ENCODE results near the gene TMEM132E. TPM values are rescaled to one million over a fixed set of nuclear protein-coding genes. Genes with fewer than 3 reads are reported as not detected.

Gene TMEM132E
- total RNA-seq, 2 experiments from 2014 or later, result 0.07 TPM; not detected in 1

DNA sequence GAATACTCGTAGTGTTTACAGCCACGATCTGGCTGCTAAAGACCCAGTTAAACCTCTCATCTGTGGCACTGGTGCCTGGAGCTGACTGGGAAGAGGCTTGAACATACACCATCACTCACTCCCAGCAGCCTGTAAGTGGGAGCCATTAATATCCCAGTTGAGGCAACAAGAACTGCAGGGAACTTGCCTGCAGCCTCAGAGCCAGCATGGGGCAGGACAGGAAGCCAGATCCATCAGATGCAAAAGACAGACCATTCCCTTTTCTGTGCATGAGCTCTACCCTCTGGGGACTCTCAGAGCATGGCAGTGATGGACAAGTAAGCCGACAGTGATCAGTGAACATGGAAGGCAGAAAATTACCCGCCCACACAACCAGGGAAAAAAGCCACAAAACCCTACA is 91.8 kb downstream of the TMEM132E start:
- H3K4me1 Mint-ChIP-seq (ENCODE audit: low read depth), result no peaks in the 10 kb centered on the region
- CTCF ChIA-PET, result no interaction called here
- no peaks in the 10 kb centered on the region for H3K9me3 Mint-ChIP-seq
- intact Hi-C loops (cut with micrococcal nuclease), result no loop called here
- H3K27ac Mint-ChIP-seq, result no peak overlapping the region
- ATAC-seq, result no peak
- peaks cover 3% of the 10 kb centered on the region for H3K27me3 Mint-ChIP-seq
- no peak overlapping the region for H3K4me3 Mint-ChIP-seq
- H3K36me3 Mint-ChIP-seq (ENCODE audit: low read depth), result no peaks in the 10 kb centered on the region
- POLR2A ChIA-PET, result no interaction called here
- no peak for DNase-seq
- TF ChIP-seq, protein P1, sequence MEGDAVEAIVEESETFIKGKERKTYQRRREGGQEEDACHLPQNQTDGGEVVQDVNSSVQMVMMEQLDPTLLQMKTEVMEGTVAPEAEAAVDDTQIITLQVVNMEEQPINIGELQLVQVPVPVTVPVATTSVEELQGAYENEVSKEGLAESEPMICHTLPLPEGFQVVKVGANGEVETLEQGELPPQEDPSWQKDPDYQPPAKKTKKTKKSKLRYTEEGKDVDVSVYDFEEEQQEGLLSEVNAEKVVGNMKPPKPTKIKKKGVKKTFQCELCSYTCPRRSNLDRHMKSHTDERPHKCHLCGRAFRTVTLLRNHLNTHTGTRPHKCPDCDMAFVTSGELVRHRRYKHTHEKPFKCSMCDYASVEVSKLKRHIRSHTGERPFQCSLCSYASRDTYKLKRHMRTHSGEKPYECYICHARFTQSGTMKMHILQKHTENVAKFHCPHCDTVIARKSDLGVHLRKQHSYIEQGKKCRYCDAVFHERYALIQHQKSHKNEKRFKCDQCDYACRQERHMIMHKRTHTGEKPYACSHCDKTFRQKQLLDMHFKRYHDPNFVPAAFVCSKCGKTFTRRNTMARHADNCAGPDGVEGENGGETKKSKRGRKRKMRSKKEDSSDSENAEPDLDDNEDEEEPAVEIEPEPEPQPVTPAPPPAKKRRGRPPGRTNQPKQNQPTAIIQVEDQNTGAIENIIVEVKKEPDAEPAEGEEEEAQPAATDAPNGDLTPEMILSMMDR (IDR thresholded peaks at IDR 0.05), result no peak

DNA sequence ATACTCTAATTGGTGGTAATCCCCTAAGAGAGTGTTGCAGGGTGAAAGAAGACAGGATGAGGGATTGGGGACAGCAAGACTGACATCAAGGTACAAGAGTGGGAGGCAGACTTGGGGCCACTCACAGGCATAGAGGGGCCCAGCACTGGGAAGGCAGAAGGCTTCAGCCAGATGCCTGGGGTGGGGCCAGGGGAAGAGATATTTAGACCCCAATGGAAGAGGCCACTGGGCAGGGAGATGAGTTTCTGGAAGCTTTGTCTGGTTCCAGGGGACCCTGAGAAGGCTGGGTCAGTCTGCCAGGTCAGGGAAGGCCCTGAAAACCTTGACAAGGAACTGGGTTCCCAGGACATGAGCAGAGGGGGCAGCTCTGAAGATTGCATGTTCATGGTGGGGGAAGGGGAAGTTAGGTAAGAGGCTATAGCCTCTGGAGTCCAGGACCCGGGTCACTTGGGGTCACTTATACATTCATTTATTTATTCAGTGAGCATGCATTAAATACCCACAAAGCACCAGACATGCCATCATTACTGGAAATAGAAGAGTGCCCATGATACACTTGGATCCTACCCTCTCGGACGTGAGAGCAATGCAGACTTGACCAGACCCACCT is 92.9 kb downstream of the TMEM132E start:
- H3K4me3 Mint-ChIP-seq, result no peak overlapping the region
- intact Hi-C loops (cut with micrococcal nuclease), result no loop called here
- no peak overlapping the region for H3K27ac Mint-ChIP-seq
- DNase-seq (no peak), ATAC-seq (no peak)
- peaks cover 3% of the 10 kb centered on the region for H3K27me3 Mint-ChIP-seq
- H3K4me1 Mint-ChIP-seq (ENCODE audit: low read depth), result no peaks in the 10 kb centered on the region
- POLR2A ChIA-PET, result no interaction called here
- TF ChIP-seq, protein P1 (IDR thresholded peaks at IDR 0.05), result no peak
- H3K9me3 Mint-ChIP-seq, result no peaks in the 10 kb centered on the region
- no peaks in the 10 kb centered on the region for H3K36me3 Mint-ChIP-seq (ENCODE audit: low read depth)
- CTCF ChIA-PET, result no interaction called here

DNA sequence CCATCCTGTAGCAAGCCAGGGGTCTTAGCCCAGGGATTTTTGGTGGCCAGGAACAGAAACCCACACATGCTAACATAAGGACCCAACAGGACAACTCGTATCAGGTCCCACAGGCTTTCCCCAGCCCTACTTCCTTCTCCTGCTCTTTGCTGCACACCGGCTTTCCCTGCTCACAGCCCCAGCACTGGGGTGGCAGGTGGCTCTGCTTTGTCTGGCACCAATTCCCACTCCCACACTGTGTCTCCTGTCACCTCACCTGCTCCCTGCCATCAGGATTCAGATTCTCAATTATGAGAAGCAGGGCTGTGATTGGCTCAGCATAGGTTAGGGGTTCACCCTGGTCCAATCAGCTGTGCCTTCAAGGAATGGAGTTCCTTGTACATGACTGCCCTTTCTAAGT is 94.1 kb downstream of the TMEM132E start:
- no peaks in the 10 kb centered on the region for H3K4me1 Mint-ChIP-seq (ENCODE audit: low read depth)
- ATAC-seq (no peak), DNase-seq (no peak)
- ChIA-PET POLR2A (interaction anchor here (0.7 kb wide), 1 partner anchor 204 kb away, joined by 3 read pairs; no protein-coding TSS in a partner anchor), CTCF (no interaction called here)
- no peaks in the 10 kb centered on the region for H3K36me3 Mint-ChIP-seq (ENCODE audit: low read depth)
- H3K9me3 Mint-ChIP-seq, result no peaks in the 10 kb centered on the region
- intact Hi-C loops (cut with micrococcal nuclease), result no loop called here
- H3K27me3 Mint-ChIP-seq, result peaks cover 7% of the 10 kb centered on the region
- H3K4me3 Mint-ChIP-seq, result no peak overlapping the region
- H3K27ac Mint-ChIP-seq, result no peak overlapping the region
- TF ChIP-seq, protein P1 (IDR thresholded peaks at IDR 0.05), result no peak

DNA sequence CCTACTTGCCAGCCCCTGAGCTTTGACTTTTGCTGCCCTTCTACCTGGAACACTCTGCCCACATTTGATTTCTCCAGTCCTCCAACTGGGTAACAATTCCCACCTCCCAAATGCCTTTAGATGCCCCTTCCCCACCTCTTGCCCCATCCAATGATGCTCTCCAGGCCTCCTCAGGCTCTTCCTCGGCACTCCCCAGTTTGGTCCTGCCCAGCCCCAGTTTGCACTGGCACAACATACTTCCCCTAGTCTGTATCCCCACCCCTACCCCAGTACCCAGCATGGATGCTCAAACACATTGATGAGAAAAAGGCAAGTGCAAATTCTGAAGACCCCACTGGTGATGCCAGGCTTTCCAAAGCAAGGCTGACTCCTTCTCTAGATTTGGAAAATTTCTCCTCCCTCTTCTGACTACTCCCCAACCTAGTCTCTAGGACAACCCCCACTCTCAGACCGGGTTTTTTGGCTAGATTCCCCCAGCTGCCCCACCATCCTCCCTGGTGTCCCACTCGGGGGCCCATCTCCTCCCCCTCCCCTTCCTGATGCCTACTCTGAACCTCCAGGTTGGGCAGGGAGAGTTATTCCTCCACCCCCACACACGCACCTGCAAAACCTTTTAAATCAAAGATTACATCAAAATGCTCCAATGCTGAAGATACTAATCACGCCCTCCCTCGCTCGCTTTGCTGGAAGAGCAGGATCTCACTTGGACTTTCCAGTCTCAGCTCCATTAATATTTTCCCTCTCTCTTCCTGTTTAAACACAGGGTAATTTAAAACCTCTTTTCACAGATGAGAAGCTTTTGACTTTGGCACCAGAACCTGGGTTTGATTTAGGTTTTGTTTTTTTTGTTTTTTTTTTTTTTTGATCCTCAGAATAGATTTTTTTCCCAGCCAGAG is 94.9 kb downstream of the TMEM132E start:
- Mint-ChIP-seq H3K36me3 (ENCODE audit: low read depth) (no peaks in the 10 kb centered on the region), H3K9me3 (no peaks in the 10 kb centered on the region), H3K27ac (no peak overlapping the region), H3K27me3 (peaks cover 11% of the 10 kb centered on the region), H3K4me3 (no peak overlapping the region), H3K4me1 (ENCODE audit: low read depth) (no peaks in the 10 kb centered on the region)
- ATAC-seq, result no peak
- intact Hi-C loops (cut with micrococcal nuclease), result no loop called here
- TF ChIP-seq, protein P1 (IDR thresholded peaks at IDR 0.05), result no peak
- ChIA-PET POLR2A (no interaction called here), CTCF (no interaction called here)
- no peak for DNase-seq

DNA sequence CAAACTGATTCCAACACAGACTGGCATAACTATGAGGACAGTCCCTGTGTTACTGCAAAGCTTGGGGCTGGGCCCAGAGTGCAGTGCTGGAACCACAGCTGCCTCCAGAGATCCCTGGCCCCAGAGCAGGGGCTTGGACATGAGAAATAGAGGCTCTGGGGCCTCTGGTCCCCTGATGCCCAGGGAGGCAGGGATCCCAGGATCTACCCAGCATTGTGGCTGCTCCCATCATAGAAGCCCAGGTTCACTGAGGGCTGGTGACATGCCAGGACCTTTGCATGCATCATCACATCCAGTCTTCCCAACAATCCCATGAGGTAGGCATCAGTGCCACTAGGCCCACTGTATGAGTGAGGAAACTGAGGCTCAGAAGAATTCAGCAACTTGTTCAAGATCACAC is 95.8 kb downstream of the TMEM132E start:
- intact Hi-C loops (cut with micrococcal nuclease), result no loop called here
- CTCF ChIA-PET, result no interaction called here

More for the DNA sequence above, 95.8 kb downstream of the TMEM132E start:
- no peak for DNase-seq
- TF ChIP-seq, protein P1 (IDR thresholded peaks at IDR 0.05), result no peak
- Mint-ChIP-seq H3K4me1 (ENCODE audit: low read depth) (no peaks in the 10 kb centered on the region), H3K9me3 (no peaks in the 10 kb centered on the region), H3K4me3 (no peak overlapping the region), H3K36me3 (ENCODE audit: low read depth) (no peaks in the 10 kb centered on the region), H3K27ac (no peak overlapping the region), H3K27me3 (peaks cover 14% of the 10 kb centered on the region)
- ATAC-seq, result no peak
- POLR2A ChIA-PET, result no interaction called here
